DOHH2 (cell line): ENCODE measurements around the gene PPP1R17.

Source experiments
- H3F3A ChIP-seq: fragments of 200-600 bp; sonication (generic), shearing (Covaris generic); 2 replicates; pipeline ENCODE4 v1.6.0; 2016; ENCODE audit warnings: antibody characterized with exemption, mild to moderate bottlenecking; ENCODE audit not compliant: control insufficient read depth, insufficient read depth
- H3K27ac ChIP-seq: fragments of 200-600 bp; sonication (generic); 2 replicates; pipeline ENCODE4 v1.5.1; 2014; ENCODE audit warnings: low read depth, mild to moderate bottlenecking, low read length, moderate library complexity
- H3K27me3 ChIP-seq: fragments of 200-600 bp; sonication (generic); 2 replicates; pipeline ENCODE4 v1.6.1; 2014; ENCODE audit warnings: mild to moderate bottlenecking, low read length, mixed read lengths; ENCODE audit not compliant: control insufficient read depth
- H3K36me3 ChIP-seq: fragments of 200-600 bp; sonication (generic); 2 replicates; pipeline ENCODE4 v1.6.1; 2014; ENCODE audit warnings: mild to moderate bottlenecking, low read length, moderate library complexity, mixed read lengths; ENCODE audit not compliant: control insufficient read depth
- H3K4me1 ChIP-seq: fragments of 200-600 bp; sonication (generic); 2 replicates; pipeline ENCODE4 v1.6.1; 2014; ENCODE audit warnings: mild to moderate bottlenecking, low read length, mixed read lengths; ENCODE audit not compliant: control insufficient read depth
- H3K4me2 ChIP-seq: fragments of 200-600 bp; sonication (generic); 2 replicates; pipeline ENCODE4 v1.6.0; 2014; ENCODE audit warnings: mild to moderate bottlenecking, low read length, moderate library complexity
- H3K4me3 ChIP-seq: fragments of 200-600 bp; sonication (generic); 2 replicates; pipeline ENCODE4 v1.5.1; 2014; ENCODE audit warnings: mild to moderate bottlenecking, low read length, mixed read lengths
- H3K79me2 ChIP-seq: fragments of 200-600 bp; sonication (generic); 2 replicates; pipeline ENCODE4 v1.6.1; 2014; ENCODE audit warnings: mild to moderate bottlenecking, low read length, mixed read lengths; ENCODE audit not compliant: control insufficient read depth
- H3K9me2 ChIP-seq: fragments of 200-600 bp; sonication (generic); replicated peaks from 2 replicates; pipeline ENCODE4 v1.6.1; 2014; ENCODE audit warnings: mild to moderate bottlenecking, low read length, mixed read lengths; ENCODE audit not compliant: control insufficient read depth
- H3K9me3 ChIP-seq: fragments of 200-600 bp; sonication (generic); 2 replicates; pipeline ENCODE4 v1.6.1; 2014; ENCODE audit warnings: antibody characterized with exemption, low read length, mixed read lengths; ENCODE audit not compliant: control insufficient read depth, insufficient read depth
- H4K20me1 ChIP-seq: fragments of 200-600 bp; sonication (generic); 2 replicates; pipeline ENCODE4 v1.6.0; 2014; ENCODE audit warnings: low read depth, mild to moderate bottlenecking, antibody characterized with exemption, low read length, moderate library complexity; ENCODE audit not compliant: control insufficient read depth, insufficient read depth
- EZH2phosphoT487 ChIP-seq: fragments of 200-600 bp; sonication (generic); IDR thresholded peaks from 2 replicates; pipeline ENCODE4 v1.6.1; 2017; ENCODE audit warnings: borderline replicate concordance, mild to moderate bottlenecking, antibody characterized with exemption, low read length, moderate library complexity, mixed read lengths
- TF ChIP-seq, protein P1 (sequence below): fragments of 200-600 bp; sonication (generic); IDR thresholded peaks from one replicate; pipeline ENCODE4 v1.5.1; 2014; ENCODE audit warnings: antibody characterized with exemption, mild to moderate bottlenecking, low read depth, low read length; ENCODE audit not compliant: poor library complexity, severe bottlenecking

PPP1R17 gene

DNA sequence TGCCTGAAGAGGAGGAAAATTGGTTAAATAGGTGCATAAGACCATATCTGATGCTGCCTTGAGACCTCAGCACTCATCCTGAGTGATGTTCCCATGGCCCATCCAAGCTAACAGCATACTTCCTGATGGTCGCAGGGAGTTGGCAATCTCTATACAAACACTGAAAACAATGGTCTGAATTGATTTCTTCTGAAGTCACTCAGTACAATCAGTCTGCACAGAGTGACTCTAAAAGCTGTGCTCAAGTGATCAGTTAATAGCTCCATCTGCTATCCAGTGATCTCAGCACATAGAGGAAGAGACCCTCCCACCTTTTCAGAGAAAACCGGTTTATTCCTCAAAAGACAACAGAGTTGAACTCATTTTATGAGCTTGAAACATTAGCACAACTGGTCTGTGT, 3.9 kb downstream of the PPP1R17 start:
- Histone ChIP-seq H3K79me2 (no peaks in the 10 kb centered on the region), H4K20me1 (no peaks in the 10 kb centered on the region), H3K4me1 (peaks cover 23% of the 10 kb centered on the region), H3K36me3 (no peaks in the 10 kb centered on the region), H3K27ac (no peak overlapping the region), H3F3A (no peaks in the 10 kb centered on the region), H3K9me2 (no peaks in the 10 kb centered on the region), H3K9me3 (no peaks in the 10 kb centered on the region), H3K27me3 (peaks cover 21% of the 10 kb centered on the region), H3K4me3 (no peak overlapping the region), H3K4me2 (no peak overlapping the region)
- TF ChIP-seq EZH2phosphoT487 = no peak
- TF ChIP-seq, protein P1, sequence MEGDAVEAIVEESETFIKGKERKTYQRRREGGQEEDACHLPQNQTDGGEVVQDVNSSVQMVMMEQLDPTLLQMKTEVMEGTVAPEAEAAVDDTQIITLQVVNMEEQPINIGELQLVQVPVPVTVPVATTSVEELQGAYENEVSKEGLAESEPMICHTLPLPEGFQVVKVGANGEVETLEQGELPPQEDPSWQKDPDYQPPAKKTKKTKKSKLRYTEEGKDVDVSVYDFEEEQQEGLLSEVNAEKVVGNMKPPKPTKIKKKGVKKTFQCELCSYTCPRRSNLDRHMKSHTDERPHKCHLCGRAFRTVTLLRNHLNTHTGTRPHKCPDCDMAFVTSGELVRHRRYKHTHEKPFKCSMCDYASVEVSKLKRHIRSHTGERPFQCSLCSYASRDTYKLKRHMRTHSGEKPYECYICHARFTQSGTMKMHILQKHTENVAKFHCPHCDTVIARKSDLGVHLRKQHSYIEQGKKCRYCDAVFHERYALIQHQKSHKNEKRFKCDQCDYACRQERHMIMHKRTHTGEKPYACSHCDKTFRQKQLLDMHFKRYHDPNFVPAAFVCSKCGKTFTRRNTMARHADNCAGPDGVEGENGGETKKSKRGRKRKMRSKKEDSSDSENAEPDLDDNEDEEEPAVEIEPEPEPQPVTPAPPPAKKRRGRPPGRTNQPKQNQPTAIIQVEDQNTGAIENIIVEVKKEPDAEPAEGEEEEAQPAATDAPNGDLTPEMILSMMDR = no peak

DNA sequence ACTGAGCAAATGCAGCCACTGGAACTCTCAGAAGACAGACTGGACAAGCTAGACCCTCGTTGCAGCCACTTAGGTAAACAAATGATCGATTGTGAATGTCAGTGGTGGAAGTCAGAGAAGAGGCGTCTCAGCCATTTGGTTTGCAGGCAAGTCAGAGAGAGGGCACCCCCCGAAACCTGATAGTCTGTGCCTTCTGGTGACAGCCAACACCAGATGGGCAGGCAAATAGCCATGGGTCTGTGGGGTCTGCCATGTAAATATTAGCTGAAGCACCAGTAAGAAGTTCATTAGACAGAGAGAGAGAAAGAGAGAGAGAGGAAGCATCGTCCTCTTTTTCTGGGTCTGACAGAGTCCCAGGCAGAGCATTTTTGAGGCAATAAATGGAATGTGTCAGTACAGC, 5.4 kb downstream of the PPP1R17 start:
- Histone ChIP-seq H4K20me1 (no peaks in the 10 kb centered on the region), H3K9me3 (no peaks in the 10 kb centered on the region), H3F3A (no peaks in the 10 kb centered on the region), H3K27ac (no peak overlapping the region), H3K79me2 (no peaks in the 10 kb centered on the region), H3K4me2 (no peak overlapping the region), H3K9me2 (no peaks in the 10 kb centered on the region), H3K4me3 (no peak overlapping the region), H3K36me3 (no peaks in the 10 kb centered on the region), H3K4me1 (peaks cover 23% of the 10 kb centered on the region), H3K27me3 (peaks cover 25% of the 10 kb centered on the region)
- no peak for TF ChIP-seq EZH2phosphoT487
- TF ChIP-seq, protein P1 = no peak

DNA sequence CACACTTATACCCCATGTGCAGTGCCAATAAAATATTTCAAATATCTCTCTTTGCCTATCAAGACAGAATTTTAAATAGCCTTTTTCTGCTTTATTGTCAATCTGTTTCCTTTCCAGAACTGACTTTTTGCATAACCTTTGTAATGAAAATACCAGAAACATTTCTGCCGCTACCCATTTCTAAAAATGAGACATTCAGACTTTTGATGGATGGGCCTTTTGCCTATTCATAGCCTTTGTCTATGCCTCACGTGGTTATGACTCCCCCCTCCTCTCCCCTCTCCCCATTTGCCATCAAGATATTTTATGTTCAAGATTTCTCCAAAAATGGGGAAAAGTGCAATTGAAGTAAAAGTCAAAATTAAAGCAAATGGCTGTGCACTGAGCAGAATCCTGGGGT, 5.9 kb downstream of the PPP1R17 start:
- Histone ChIP-seq H3K4me3 (no peak overlapping the region), H3K9me3 (no peaks in the 10 kb centered on the region), H3K4me2 (no peak overlapping the region), H3K79me2 (no peaks in the 10 kb centered on the region), H3K27ac (no peak overlapping the region), H3F3A (no peaks in the 10 kb centered on the region), H3K27me3 (peaks cover 25% of the 10 kb centered on the region), H3K36me3 (no peaks in the 10 kb centered on the region), H4K20me1 (no peaks in the 10 kb centered on the region), H3K9me2 (no peaks in the 10 kb centered on the region), H3K4me1 (peaks cover 20% of the 10 kb centered on the region)
- TF ChIP-seq, protein P1 = no peak
- no peak for TF ChIP-seq EZH2phosphoT487
